Stomach (tissue), 4 donors: ENCODE results near the gene PRKG2.

Source experiments
- CTCF ChIP-seq, 7 experiments: fragments of 450-650 bp in 4 of 7; fragments of 200-600 bp in 3 of 7; sonication (generic) in 3 of 7; IDR thresholded peaks; one replicate each; pipeline ENCODE4 v1.5.1; 2016 to 2019; ENCODE audit warnings: antibody characterized with exemption in 7 of 7, control low read depth in 2 of 7, mild to moderate bottlenecking in 1 of 7
- POLR2A ChIP-seq, 4 donors: fragments of 450-650 bp; IDR thresholded peaks; one replicate each; pipeline ENCODE4 v1.6.1; 2016; ENCODE audit warnings: antibody characterized with exemption in 4 of 4, control low read depth in 2 of 4, mild to moderate bottlenecking in 1 of 4, moderate library complexity in 1 of 4
- POLR2AphosphoS5 ChIP-seq, 3 donors: sonication (generic); formaldehyde crosslinking; IDR thresholded peaks; one replicate each; pipeline ENCODE4 v1.6.1; 2016; ENCODE audit warnings: antibody characterized with exemption in 3 of 3

- TF ChIP-seq CTCF (IDR thresholded peaks at IDR 0.05) (no peak), POLR2AphosphoS5 (IDR thresholded peaks at IDR 0.05) (no peak), POLR2A (IDR thresholded peaks at IDR 0.05) (no peak)
Measured at GRCh38 chr4:81217779-81218178, 2.8 kb upstream of the PRKG2 start.
